GM23338 (cell line): Measurements from ENCODE around the gene BCCIP. TPM values are rescaled to one million over a fixed set of nuclear protein-coding genes. Genes with fewer than 3 reads are reported as not detected.

Experiments
- ATAC-seq: fragments of 200-7000 bp; cut with Tn5 transposase; 3 replicates; pipeline ENCODE4 v1.9.1; 2020
- DNase-seq: peaks from one replicate; pipeline ENCODE4 v3.0.0-alpha.2; 2015; ENCODE audit warnings: low spot score
- H2AFZ ChIP-seq: fragments of 200-600 bp; sonication (generic); 2 replicates; pipeline ENCODE4 v1.8.0; 2016; ENCODE audit warnings: antibody characterized with exemption, mild to moderate bottlenecking, moderate library complexity
- H3F3A ChIP-seq: fragments of 200-600 bp; sonication (generic); replicated peaks from 2 replicates; pipeline ENCODE4 v1.8.0; 2017; ENCODE audit warnings: antibody characterized with exemption, mixed run types, low read depth
- H3K27ac ChIP-seq: fragments of 200-600 bp; sonication (generic); 2 replicates; pipeline ENCODE4 v1.6.1; 2016; ENCODE audit warnings: low read depth
- H3K27me3 ChIP-seq: fragments of 200-600 bp; sonication (generic); 2 replicates; pipeline ENCODE4 v1.8.0; 2016; ENCODE audit warnings: mild to moderate bottlenecking, mixed run types, moderate library complexity; ENCODE audit not compliant: insufficient read depth
- H3K36me3 ChIP-seq: fragments of 200-600 bp; sonication (generic); 2 replicates; pipeline ENCODE4 v1.8.0; 2016; ENCODE audit warnings: mild to moderate bottlenecking; ENCODE audit not compliant: insufficient read depth
- H3K4me1 ChIP-seq: fragments of 200-600 bp; sonication (generic); 2 replicates; pipeline ENCODE4 v1.8.0; 2016; ENCODE audit warnings: mild to moderate bottlenecking, moderate library complexity; ENCODE audit not compliant: insufficient read depth
- H3K4me2 ChIP-seq: fragments of 200-600 bp; sonication (generic); 2 replicates; pipeline ENCODE4 v1.7.1; 2017; ENCODE audit warnings: mixed run types
- H3K4me3 ChIP-seq: fragments of 200-600 bp; sonication (generic); 2 replicates; pipeline ENCODE4 v1.6.1; 2016; ENCODE audit warnings: mixed run types
- H3K79me2 ChIP-seq: fragments of 200-600 bp; sonication (generic); replicated peaks from 2 replicates; pipeline ENCODE4 v1.8.0; 2017; ENCODE audit warnings: mild to moderate bottlenecking; ENCODE audit not compliant: insufficient read depth
- H3K9me2 ChIP-seq: fragments of 200-600 bp; sonication (generic); 2 replicates; pipeline ENCODE4 v1.8.0; 2017; ENCODE audit not compliant: insufficient read depth
- H4K20me1 ChIP-seq: fragments of 200-600 bp; sonication (generic); replicated peaks from 2 replicates; pipeline ENCODE4 v1.8.0; 2017; ENCODE audit warnings: mild to moderate bottlenecking; ENCODE audit not compliant: insufficient read depth
- H3K27ac Mint-ChIP-seq: 2 replicates; pipeline ENCODE4 v1.8.0; 2020; ENCODE audit warnings: inconsistent platforms, mild to moderate bottlenecking, moderate library complexity, mixed read lengths
- H3K27me3 Mint-ChIP-seq: 3 replicates; pipeline ENCODE4 v1.8.0; 2022; ENCODE audit warnings: low read depth, mild to moderate bottlenecking, moderate library complexity, mixed read lengths, inconsistent platforms; ENCODE audit not compliant: insufficient read depth, poor library complexity
- H3K36me3 Mint-ChIP-seq: 3 replicates; pipeline ENCODE4 v1.8.0; 2021; ENCODE audit warnings: low read depth, mild to moderate bottlenecking, inconsistent platforms, moderate library complexity, mixed read lengths
- H3K4me1 Mint-ChIP-seq: 3 replicates; pipeline ENCODE4 v1.8.0; 2020; ENCODE audit warnings: mild to moderate bottlenecking, inconsistent platforms, mixed read lengths
- H3K4me3 Mint-ChIP-seq: 3 replicates; pipeline ENCODE4 v1.8.0; 2021; ENCODE audit warnings: moderate library complexity, mild to moderate bottlenecking, inconsistent platforms, mixed read lengths
- H3K9me3 Mint-ChIP-seq: 3 replicates; pipeline ENCODE4 v1.8.0; 2020; ENCODE audit warnings: moderate library complexity, mild to moderate bottlenecking, inconsistent platforms, mixed read lengths
- CREB1 ChIP-seq: fragments of 250-450 bp; sonication (Bioruptor Pico); IDR thresholded peaks from 2 replicates; pipeline ENCODE4 v1.5.0; 2020; ENCODE audit warnings: low read depth, mild to moderate bottlenecking, moderate library complexity
- EZH2 ChIP-seq: fragments of 200-600 bp; sonication (generic); IDR thresholded peaks from one replicate; pipeline ENCODE4 v1.8.0; 2017; ENCODE audit warnings: antibody characterized with exemption, mild to moderate bottlenecking, low read depth; ENCODE audit not compliant: unreplicated experiment
- EZH2phosphoT487 ChIP-seq: fragments of 200-600 bp; sonication (generic); IDR thresholded peaks from one replicate; pipeline ENCODE4 v1.8.1; 2018; ENCODE audit warnings: antibody characterized with exemption; ENCODE audit not compliant: unreplicated experiment
- JUNB ChIP-seq: IDR thresholded peaks from one replicate; pipeline ENCODE4 v1.6.1; 2016; ENCODE audit warnings: antibody characterized with exemption; ENCODE audit not compliant: unreplicated experiment
- ZNF114 ChIP-seq: fragments of 250-450 bp; sonication (Bioruptor Pico); IDR thresholded peaks from 2 replicates; pipeline ENCODE4 v1.5.0; 2020; ENCODE audit warnings: mild to moderate bottlenecking, moderate library complexity
- ZNF331 ChIP-seq: fragments of 250-450 bp; sonication (Bioruptor Pico); IDR thresholded peaks from 2 replicates; pipeline ENCODE4 v1.5.0; 2020; ENCODE audit warnings: low read depth, mild to moderate bottlenecking, moderate library complexity
- ZNF462 ChIP-seq: fragments of 250-450 bp; sonication (Bioruptor Pico); IDR thresholded peaks from 2 replicates; pipeline ENCODE4 v1.5.0; 2020; ENCODE audit warnings: mild to moderate bottlenecking, moderate library complexity
- polyA plus RNA-seq: library from polyadenylated mRNA; unstranded; fragments of >200 nt; fragmentation: Nextera tagmentation; extraction: Ambion mirVana; gene quantifications from 2 replicates; pipeline ENCODE4 v1.2.1, GENCODE V29; 2016
- total RNA-seq: library from RNA; depleted of rRNA; stranded (reverse); fragments of >200 nt; shearing (Covaris generic); gene quantifications from 2 replicates; pipeline ENCODE4 v1.2.3, GENCODE V29; 2014
- TF ChIP-seq, protein P1 (sequence below), 2 experiments: fragments of 200-600 bp in 1 of 2; sonication (generic) in 1 of 2; conservative IDR thresholded peaks; 2 replicates each; pipeline versions ENCODE4 v1.5.1 to v1.6.1; 2016 to 2017; ENCODE audit warnings: antibody characterized with exemption in 2 of 2, low read depth in 2 of 2, mild to moderate bottlenecking in 2 of 2, moderate library complexity in 1 of 2
- TF ChIP-seq, protein P2 (sequence below): IDR thresholded peaks from 2 replicates; pipeline ENCODE4 v1.6.1; 2016; ENCODE audit warnings: antibody characterized with exemption

Gene BCCIP
- total and polyA plus RNA-seq, 2 experiments from 2014 or later = 98.6 to 214 TPM

DNA sequence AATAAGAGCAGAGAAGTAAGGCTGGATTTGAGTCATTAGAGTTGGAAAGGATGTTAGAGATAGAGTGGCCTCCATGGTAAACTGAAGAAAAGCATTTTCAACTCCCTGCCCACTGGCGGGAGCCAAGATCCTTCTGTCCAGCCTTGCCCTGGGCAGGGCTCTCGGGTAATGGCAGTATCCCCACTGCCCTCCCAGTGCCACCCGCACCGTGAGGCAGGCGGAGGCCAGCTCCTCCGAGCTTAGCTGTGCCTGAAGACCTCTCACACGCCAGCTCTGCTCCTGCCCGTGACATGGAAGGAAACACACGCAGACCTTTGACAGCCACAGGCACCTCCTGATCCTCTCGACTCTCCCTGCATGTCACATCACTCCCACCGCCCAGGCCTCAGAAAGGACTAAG is 22.3 kb downstream of the BCCIP start:
- Histone ChIP-seq H3K4me1 (no peaks in the 10 kb centered on the region), H3K27ac (no peak overlapping the region)
- ATAC-seq = no peak

More for the DNA sequence above, 22.3 kb downstream of the BCCIP start:
- Histone ChIP-seq H3K4me3 (no peak overlapping the region), H2AFZ (no peak overlapping the region), H3K79me2 (no peaks in the 10 kb centered on the region), H3K27me3 (no peaks in the 10 kb centered on the region), H3K9me2 (no peaks in the 10 kb centered on the region), H4K20me1 (no peaks in the 10 kb centered on the region; the same call in 1 of the 2 replicates), H3K4me2 (no peak overlapping the region), H3F3A (no peaks in the 10 kb centered on the region), H3K36me3 (peaks cover 6% of the 10 kb centered on the region; the same call in 1 of the 2 replicates)
- H3K27me3 Mint-ChIP-seq = peaks cover 5% of the 10 kb centered on the region
- H3K36me3 Mint-ChIP-seq = peaks cover 26% of the 10 kb centered on the region
- DNase-seq = no peak
- H3K4me3 Mint-ChIP-seq = no peak overlapping the region
- H3K4me1 Mint-ChIP-seq = no peaks in the 10 kb centered on the region
- no peak overlapping the region; the same call in 1 of the 2 replicates for H3K27ac Mint-ChIP-seq
- TF ChIP-seq CREB1 = no peak
- no peak for TF ChIP-seq ZNF331 (CRISPR knock-in tag)
- TF ChIP-seq JUNB = no peak
- no peak for TF ChIP-seq ZNF114 (CRISPR knock-in tag)
- TF ChIP-seq, protein P1, sequence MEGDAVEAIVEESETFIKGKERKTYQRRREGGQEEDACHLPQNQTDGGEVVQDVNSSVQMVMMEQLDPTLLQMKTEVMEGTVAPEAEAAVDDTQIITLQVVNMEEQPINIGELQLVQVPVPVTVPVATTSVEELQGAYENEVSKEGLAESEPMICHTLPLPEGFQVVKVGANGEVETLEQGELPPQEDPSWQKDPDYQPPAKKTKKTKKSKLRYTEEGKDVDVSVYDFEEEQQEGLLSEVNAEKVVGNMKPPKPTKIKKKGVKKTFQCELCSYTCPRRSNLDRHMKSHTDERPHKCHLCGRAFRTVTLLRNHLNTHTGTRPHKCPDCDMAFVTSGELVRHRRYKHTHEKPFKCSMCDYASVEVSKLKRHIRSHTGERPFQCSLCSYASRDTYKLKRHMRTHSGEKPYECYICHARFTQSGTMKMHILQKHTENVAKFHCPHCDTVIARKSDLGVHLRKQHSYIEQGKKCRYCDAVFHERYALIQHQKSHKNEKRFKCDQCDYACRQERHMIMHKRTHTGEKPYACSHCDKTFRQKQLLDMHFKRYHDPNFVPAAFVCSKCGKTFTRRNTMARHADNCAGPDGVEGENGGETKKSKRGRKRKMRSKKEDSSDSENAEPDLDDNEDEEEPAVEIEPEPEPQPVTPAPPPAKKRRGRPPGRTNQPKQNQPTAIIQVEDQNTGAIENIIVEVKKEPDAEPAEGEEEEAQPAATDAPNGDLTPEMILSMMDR (conservative IDR thresholded peaks at IDR 0.05; ENCODE audit: low read depth in 2 of 2) = no peak
- no peak for TF ChIP-seq EZH2
- TF ChIP-seq EZH2phosphoT487 = no peak
- TF ChIP-seq, protein P2, sequence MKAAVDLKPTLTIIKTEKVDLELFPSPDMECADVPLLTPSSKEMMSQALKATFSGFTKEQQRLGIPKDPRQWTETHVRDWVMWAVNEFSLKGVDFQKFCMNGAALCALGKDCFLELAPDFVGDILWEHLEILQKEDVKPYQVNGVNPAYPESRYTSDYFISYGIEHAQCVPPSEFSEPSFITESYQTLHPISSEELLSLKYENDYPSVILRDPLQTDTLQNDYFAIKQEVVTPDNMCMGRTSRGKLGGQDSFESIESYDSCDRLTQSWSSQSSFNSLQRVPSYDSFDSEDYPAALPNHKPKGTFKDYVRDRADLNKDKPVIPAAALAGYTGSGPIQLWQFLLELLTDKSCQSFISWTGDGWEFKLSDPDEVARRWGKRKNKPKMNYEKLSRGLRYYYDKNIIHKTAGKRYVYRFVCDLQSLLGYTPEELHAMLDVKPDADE = no peak
- no peak for TF ChIP-seq ZNF462
- H3K9me3 Mint-ChIP-seq = peaks cover 2% of the 10 kb centered on the region; the same call in 2 of the 3 replicates
